ENCODE measurements around the gene ANKRD44. TPM values are rescaled to one million over a fixed set of nuclear protein-coding genes. Genes with fewer than 3 reads are reported as not detected.

ANKRD44 gene
- total RNA-seq, 1 experiment from 2014 or later = 0.68 TPM

DNA sequence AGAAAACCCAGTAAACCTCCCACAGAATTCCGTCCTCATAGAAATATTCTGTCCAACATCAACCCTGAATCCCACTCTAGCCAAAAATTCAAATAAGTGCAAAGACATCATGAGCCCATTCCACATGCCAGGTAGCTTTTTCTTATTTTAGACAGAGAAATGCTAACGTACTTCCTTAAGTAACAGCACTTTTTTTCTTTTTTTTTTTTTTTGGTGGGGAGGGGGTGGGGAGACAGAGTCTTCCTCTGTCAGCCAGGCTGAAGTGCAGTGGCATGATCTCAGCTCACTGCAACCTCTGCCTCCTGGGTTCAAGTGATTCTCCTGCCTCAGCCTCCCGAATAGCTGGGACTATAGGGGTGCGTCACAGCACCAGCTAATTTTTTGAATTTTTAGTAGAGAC, 45.5 kb downstream of the ANKRD44 start (continued):
- TF ChIP-seq, protein P1, sequence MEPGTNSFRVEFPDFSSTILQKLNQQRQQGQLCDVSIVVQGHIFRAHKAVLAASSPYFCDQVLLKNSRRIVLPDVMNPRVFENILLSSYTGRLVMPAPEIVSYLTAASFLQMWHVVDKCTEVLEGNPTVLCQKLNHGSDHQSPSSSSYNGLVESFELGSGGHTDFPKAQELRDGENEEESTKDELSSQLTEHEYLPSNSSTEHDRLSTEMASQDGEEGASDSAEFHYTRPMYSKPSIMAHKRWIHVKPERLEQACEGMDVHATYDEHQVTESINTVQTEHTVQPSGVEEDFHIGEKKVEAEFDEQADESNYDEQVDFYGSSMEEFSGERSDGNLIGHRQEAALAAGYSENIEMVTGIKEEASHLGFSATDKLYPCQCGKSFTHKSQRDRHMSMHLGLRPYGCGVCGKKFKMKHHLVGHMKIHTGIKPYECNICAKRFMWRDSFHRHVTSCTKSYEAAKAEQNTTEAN (CRISPR knock-in tag; IDR thresholded peaks at IDR 0.05) = no peak

DNA sequence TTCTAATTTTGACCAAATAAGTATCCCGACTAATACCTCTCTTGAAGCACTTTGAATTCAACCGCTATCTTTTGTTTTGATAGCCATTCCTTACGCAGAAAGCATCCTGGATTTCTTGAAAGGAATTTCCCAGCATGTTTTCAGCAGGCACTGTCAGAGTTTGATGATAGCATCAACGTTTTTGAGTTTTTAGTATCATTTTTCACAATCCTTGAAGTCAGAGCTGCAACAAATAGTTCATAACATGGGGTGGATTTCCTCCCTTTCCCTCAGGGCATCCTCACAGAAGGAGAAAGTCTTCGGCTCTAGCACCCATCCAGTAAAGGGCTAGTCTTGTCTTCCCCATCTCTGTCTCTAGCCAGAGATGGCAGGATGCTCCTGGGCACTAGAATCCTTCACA, 46.2 kb downstream of the ANKRD44 start:
- H3K36me3 Mint-ChIP-seq = no peaks in the 10 kb centered on the region
- DNase-seq (ENCODE audit: low spot score) (no peak), ATAC-seq (no peak)
- ChIA-PET CTCF (no interaction called here), POLR2A (interaction anchor here (0.6 kb wide), 1 partner anchor 108 kb away, joined by 3 read pairs; no protein-coding TSS in a partner anchor)
- no peak overlapping the region for H3K27ac Mint-ChIP-seq
- TF ChIP-seq ATF1 (CRISPR knock-in tag; IDR thresholded peaks at IDR 0.05) (no peak), GRHL2 (CRISPR knock-in tag; IDR thresholded peaks at IDR 0.05; ENCODE audit: insufficient replicate concordance, severe bottlenecking) (no peak), FOXP1 (CRISPR knock-in tag; IDR thresholded peaks at IDR 0.05; ENCODE audit: borderline replicate concordance) (no peak), ELF4 (CRISPR knock-in tag; IDR thresholded peaks at IDR 0.05; ENCODE audit: low read depth) (no peak), ZNF138 (CRISPR knock-in tag; conservative IDR thresholded peaks at IDR 0.05) (no peak), NR3C1 (CRISPR knock-in tag; conservative IDR thresholded peaks at IDR 0.05; ENCODE audit: low read depth) (no peak), SMAD3 (CRISPR knock-in tag; IDR thresholded peaks at IDR 0.05; ENCODE audit: borderline replicate concordance) (no peak), RORB (CRISPR knock-in tag; IDR thresholded peaks at IDR 0.05) (no peak), ZNF416 (CRISPR knock-in tag; IDR thresholded peaks at IDR 0.05) (no peak)
- TF ChIP-seq, protein P2, sequence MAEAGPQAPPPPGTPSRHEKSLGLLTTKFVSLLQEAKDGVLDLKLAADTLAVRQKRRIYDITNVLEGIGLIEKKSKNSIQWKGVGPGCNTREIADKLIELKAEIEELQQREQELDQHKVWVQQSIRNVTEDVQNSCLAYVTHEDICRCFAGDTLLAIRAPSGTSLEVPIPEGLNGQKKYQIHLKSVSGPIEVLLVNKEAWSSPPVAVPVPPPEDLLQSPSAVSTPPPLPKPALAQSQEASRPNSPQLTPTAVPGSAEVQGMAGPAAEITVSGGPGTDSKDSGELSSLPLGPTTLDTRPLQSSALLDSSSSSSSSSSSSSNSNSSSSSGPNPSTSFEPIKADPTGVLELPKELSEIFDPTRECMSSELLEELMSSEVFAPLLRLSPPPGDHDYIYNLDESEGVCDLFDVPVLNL (CRISPR knock-in tag; IDR thresholded peaks at IDR 0.05; ENCODE audit: borderline replicate concordance, low read depth) = no peak
- TF ChIP-seq, protein P3, sequence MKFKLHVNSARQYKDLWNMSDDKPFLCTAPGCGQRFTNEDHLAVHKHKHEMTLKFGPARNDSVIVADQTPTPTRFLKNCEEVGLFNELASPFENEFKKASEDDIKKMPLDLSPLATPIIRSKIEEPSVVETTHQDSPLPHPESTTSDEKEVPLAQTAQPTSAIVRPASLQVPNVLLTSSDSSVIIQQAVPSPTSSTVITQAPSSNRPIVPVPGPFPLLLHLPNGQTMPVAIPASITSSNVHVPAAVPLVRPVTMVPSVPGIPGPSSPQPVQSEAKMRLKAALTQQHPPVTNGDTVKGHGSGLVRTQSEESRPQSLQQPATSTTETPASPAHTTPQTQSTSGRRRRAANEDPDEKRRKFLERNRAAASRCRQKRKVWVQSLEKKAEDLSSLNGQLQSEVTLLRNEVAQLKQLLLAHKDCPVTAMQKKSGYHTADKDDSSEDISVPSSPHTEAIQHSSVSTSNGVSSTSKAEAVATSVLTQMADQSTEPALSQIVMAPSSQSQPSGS (CRISPR knock-in tag; IDR thresholded peaks at IDR 0.05; ENCODE audit: borderline replicate concordance, low read depth) = no peak
- TF ChIP-seq, protein P4, sequence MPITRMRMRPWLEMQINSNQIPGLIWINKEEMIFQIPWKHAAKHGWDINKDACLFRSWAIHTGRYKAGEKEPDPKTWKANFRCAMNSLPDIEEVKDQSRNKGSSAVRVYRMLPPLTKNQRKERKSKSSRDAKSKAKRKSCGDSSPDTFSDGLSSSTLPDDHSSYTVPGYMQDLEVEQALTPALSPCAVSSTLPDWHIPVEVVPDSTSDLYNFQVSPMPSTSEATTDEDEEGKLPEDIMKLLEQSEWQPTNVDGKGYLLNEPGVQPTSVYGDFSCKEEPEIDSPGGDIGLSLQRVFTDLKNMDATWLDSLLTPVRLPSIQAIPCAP (CRISPR knock-in tag; IDR thresholded peaks at IDR 0.05) = no peak
- TF ChIP-seq, protein P1 (CRISPR knock-in tag; IDR thresholded peaks at IDR 0.05) = no peak
- TF ChIP-seq, protein P5, sequence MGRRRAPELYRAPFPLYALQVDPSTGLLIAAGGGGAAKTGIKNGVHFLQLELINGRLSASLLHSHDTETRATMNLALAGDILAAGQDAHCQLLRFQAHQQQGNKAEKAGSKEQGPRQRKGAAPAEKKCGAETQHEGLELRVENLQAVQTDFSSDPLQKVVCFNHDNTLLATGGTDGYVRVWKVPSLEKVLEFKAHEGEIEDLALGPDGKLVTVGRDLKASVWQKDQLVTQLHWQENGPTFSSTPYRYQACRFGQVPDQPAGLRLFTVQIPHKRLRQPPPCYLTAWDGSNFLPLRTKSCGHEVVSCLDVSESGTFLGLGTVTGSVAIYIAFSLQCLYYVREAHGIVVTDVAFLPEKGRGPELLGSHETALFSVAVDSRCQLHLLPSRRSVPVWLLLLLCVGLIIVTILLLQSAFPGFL (CRISPR knock-in tag; IDR thresholded peaks at IDR 0.05; ENCODE audit: borderline replicate concordance) = no peak
- H3K4me3 Mint-ChIP-seq = no peak overlapping the region
- H3K9me3 Mint-ChIP-seq = no peaks in the 10 kb centered on the region
- H3K27me3 Mint-ChIP-seq (ENCODE audit: low read depth) = no peaks in the 10 kb centered on the region
- H3K4me1 Mint-ChIP-seq = no peaks in the 10 kb centered on the region

DNA sequence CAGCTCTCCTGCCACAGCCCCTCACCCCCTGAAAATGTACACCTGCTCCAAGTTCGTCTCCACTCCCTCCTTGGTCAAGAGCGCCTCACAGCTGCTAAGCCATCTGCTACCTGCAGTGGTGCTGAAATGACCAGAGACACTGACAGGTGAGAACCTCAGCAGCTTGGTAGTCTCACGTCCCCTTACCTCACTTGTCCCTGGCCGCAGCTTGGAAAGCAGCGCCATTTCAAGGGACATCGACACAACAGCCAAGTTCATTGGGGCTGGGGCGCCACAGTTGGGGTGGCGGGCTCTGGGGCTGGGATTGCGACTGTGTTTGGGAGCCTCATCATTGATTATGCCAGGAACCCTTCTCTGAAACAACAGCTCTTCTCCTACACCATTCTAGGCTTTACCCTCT, 47.5 kb downstream of the ANKRD44 start:
- POLR2A ChIA-PET = no interaction called here
- H3K4me1 Mint-ChIP-seq = no peaks in the 10 kb centered on the region
- ATAC-seq (peak; percentile 22; the same call in 1 of the 2 replicates), DNase-seq (ENCODE audit: low spot score) (no peak)
- CTCF ChIA-PET = interaction anchor here (2.0 kb wide), 1 partner anchor 71 kb away, joined by 4 read pairs; no protein-coding TSS in a partner anchor
- H3K27me3 Mint-ChIP-seq (ENCODE audit: low read depth) = no peaks in the 10 kb centered on the region
- H3K36me3 Mint-ChIP-seq = no peaks in the 10 kb centered on the region
- H3K9me3 Mint-ChIP-seq = no peaks in the 10 kb centered on the region
- no peak overlapping the region for H3K27ac Mint-ChIP-seq
- TF ChIP-seq, protein P6, sequence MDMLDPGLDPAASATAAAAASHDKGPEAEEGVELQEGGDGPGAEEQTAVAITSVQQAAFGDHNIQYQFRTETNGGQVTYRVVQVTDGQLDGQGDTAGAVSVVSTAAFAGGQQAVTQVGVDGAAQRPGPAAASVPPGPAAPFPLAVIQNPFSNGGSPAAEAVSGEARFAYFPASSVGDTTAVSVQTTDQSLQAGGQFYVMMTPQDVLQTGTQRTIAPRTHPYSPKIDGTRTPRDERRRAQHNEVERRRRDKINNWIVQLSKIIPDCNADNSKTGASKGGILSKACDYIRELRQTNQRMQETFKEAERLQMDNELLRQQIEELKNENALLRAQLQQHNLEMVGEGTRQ (CRISPR knock-in tag; IDR thresholded peaks at IDR 0.05) = no peak
- TF ChIP-seq ZNF396 (CRISPR knock-in tag; IDR thresholded peaks at IDR 0.05; ENCODE audit: borderline replicate concordance) (no peak), SMAD3 (CRISPR knock-in tag; IDR thresholded peaks at IDR 0.05; ENCODE audit: borderline replicate concordance) (no peak)
- TF ChIP-seq, protein P7, sequence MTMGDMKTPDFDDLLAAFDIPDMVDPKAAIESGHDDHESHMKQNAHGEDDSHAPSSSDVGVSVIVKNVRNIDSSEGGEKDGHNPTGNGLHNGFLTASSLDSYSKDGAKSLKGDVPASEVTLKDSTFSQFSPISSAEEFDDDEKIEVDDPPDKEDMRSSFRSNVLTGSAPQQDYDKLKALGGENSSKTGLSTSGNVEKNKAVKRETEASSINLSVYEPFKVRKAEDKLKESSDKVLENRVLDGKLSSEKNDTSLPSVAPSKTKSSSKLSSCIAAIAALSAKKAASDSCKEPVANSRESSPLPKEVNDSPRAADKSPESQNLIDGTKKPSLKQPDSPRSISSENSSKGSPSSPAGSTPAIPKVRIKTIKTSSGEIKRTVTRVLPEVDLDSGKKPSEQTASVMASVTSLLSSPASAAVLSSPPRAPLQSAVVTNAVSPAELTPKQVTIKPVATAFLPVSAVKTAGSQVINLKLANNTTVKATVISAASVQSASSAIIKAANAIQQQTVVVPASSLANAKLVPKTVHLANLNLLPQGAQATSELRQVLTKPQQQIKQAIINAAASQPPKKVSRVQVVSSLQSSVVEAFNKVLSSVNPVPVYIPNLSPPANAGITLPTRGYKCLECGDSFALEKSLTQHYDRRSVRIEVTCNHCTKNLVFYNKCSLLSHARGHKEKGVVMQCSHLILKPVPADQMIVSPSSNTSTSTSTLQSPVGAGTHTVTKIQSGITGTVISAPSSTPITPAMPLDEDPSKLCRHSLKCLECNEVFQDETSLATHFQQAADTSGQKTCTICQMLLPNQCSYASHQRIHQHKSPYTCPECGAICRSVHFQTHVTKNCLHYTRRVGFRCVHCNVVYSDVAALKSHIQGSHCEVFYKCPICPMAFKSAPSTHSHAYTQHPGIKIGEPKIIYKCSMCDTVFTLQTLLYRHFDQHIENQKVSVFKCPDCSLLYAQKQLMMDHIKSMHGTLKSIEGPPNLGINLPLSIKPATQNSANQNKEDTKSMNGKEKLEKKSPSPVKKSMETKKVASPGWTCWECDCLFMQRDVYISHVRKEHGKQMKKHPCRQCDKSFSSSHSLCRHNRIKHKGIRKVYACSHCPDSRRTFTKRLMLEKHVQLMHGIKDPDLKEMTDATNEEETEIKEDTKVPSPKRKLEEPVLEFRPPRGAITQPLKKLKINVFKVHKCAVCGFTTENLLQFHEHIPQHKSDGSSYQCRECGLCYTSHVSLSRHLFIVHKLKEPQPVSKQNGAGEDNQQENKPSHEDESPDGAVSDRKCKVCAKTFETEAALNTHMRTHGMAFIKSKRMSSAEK (CRISPR knock-in tag; IDR thresholded peaks at IDR 0.05; ENCODE audit: borderline replicate concordance) = no peak
- H3K4me3 Mint-ChIP-seq = no peak overlapping the region
